Astrocyte of the spinal cord (primary cell): ENCODE results near the gene CYP2W1.

Experiments used
- DNase-seq: peaks from one replicate; pipeline ENCODE4 v3.0.0; 2011; ENCODE audit warnings: low read depth, low spot score
- H3K4me3 ChIP-seq: 2 replicates; pipeline ENCODE4 v1.5.1; 2011; ENCODE audit warnings: low read depth, mild to moderate bottlenecking, low read length, moderate library complexity
- CTCF ChIP-seq: IDR thresholded peaks from 2 replicates; pipeline ENCODE4 v1.5.1; 2012; ENCODE audit warnings: low read depth, mild to moderate bottlenecking, low read length, inconsistent platforms
- in situ Hi-C: cut with HindIII; loops from 2 replicates; pipeline ENCODE4 v1.10.0; 2017; ENCODE audit warnings: low sequenced_read_pairs

Gene CYP2W1

DNA sequence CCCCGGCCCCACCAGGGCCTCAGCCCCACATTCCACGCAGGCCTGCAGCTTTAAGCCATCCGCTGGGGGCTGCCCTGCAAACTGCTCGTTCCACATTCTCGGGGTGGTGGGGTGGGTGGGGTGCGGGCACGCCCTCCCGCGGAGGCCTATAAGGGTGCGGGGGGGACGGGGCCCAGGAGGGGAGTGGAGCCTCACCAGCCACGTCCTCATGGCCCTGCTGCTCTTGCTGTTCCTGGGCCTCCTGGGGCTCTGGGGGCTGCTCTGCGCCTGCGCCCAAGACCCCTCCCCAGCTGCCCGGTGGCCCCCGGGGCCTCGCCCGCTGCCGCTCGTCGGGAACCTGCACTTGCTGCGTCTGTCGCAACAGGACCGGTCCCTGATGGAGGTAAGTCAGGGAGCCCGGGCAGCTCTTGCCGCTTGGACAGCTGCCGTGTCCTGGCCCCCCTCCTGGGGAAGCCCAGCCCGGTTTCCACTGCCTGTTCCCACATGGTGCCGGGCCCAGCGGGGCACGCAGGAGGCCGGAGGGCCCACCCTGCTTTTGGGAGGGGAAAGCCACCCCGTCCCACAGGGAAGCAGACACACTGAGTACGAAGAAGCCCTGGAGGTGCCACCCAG, at the start of gene CYP2W1:
CYP2W1 (plus strand) TSS at position 178 of the 612 bp plus-strand sequence; CDS start at position 209, 31 bp downstream.
- DNase-seq = no peak
- no peak within 1 kb of the TSS for H3K4me3 ChIP-seq
- in situ Hi-C loops = no loop called here
- TF ChIP-seq CTCF = no peak

- no peak for DNase-seq
- in situ Hi-C loops = no loop called here
- TF ChIP-seq CTCF = no peak
- H3K4me3 ChIP-seq = no peak overlapping the region
Measured at GRCh38 chr7:934469-935163, 48.4 kb upstream of the CYP2W1 start.

- TF ChIP-seq CTCF = no peak
- in situ Hi-C loops = no loop called here
- no peak overlapping the region for H3K4me3 ChIP-seq
- DNase-seq = no peak
Measured at GRCh38 chr7:935164-935873, 47.7 kb upstream of the CYP2W1 start.

DNA sequence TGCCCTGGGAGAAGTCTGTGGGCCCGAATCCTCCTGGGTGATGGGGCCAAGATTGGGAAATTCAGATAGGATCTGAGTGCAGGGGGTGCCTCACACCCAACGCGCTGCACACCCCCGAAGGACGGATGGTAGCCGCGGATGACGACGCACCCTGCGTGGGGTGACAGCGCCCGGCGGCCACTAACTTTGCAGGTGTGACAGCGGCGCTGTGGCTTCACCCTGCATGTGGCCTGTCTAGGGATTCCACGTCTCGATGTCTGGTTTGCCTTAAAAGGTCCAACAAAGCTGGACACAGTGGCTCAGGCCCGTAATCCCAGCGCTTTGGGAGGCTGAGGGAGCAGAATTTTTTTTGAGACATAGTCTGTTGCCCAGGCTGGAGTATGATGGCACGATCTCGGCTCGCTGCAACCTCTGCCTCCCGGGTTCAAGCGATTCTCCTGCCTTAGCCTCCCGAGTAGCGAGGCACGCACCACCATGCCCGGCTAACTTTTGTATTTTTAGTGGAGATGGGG, 47.1 kb upstream of the CYP2W1 start:
- H3K4me3 ChIP-seq = no peak overlapping the region
- DNase-seq = no peak
- in situ Hi-C loops = no loop called here
- TF ChIP-seq CTCF = no peak

DNA sequence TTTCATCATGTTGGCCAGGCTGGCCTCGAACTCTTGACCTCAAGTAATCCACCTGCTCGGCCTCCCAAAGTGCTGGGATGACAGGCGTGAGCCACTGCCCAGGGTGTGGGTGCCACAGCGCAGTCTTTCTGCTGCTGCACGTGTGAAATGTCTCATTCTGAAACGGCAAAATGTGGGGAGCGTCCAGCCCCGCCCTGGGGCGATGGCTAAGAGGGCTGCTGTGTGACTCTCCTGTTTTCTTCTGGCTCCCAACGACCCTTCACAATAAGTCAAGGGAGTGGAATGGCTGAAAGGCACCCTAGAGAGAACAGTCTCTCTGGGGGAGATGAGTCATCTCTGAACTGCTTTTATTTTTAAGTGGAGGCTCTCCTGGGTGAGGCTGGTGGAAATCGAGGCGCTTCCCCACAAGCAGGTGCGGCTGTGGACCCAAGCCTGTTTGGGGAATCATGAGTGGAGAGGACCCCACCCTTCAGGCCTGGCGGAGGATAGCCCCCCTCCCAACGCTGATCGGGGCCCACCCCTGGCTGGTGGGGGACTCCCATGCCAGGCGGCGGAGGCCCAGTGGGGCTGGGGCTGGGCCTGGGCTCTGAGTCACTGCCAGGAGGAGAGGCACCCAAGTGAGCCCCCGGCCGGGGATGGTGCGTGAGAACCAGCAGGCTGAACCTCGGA, 46.5 kb upstream of the CYP2W1 start:
- no peak overlapping the region for H3K4me3 ChIP-seq
- TF ChIP-seq CTCF = no peak
- peak; percentile 64 for DNase-seq
- in situ Hi-C loops = no loop called here

- H3K4me3 ChIP-seq = no peak overlapping the region
- DNase-seq = no peak
- TF ChIP-seq CTCF = no peak
- in situ Hi-C loops = no loop called here
Measured at GRCh38 chr7:937856-938484, 45.0 kb upstream of the CYP2W1 start.
